ENCODE measurements around the gene CYP24A1. TPM values are rescaled to one million over a fixed set of nuclear protein-coding genes. Genes with fewer than 3 reads are reported as not detected.

The CYP24A1 gene
- total and polyA plus RNA-seq, 2 of the 13 experiments (the other 11 are each of a cell fraction or from before 2014, with no cell fraction given): 9.4 to 32.7 TPM

DNA sequence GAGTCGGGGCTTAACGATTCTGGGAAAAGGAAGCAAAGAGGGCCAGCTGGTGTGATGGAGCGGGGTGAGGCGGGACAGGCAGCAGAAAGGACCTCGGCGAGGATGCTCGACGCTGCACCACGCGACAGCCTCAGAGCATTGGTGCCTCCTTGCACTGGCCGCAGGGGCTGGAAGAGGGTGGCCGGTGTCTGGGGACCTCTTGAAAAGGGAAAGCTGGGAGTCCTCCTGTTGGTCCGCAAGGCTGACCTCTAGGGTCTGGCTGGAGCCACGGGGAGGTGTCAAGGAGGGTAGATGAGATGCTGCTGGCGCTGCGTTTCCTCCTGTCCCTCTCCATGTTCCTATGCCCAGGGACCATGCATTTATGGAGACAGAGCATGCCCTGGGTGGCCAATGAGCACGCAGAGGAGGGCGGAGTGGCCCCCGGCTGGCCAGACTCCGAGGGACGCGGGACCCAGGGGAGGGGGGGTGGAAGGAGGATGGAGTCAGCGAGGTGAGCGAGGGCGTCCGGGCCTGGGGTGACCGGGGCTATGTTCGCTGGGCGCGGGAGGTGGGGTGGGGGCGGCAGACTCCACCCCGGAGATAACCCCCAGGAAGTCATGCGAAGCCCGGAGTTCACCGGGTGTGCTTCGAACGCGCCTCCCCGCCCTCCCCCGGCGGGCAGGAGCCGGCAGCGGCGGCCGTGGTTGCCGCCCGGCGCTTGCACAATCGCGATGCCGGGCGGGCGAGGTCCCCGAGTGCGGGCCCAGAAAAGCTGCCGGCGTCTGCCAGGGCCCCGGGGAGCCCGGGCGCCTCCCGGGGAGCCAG is at the start of gene CYP24A1 (continued):
- TF ChIP-seq RBM39 (IDR thresholded peaks at IDR 0.05; ENCODE audit: low read depth, low read length, poor library complexity, severe bottlenecking): peak; percentile 13
- TF ChIP-seq ZSCAN12 (CRISPR knock-in tag; IDR thresholded peaks at IDR 0.05): peak; percentile 95
- TF ChIP-seq KLF16 (CRISPR knock-in tag; IDR thresholded peaks at IDR 0.05): peak in 1 of 2 experiments; percentile 68; a peak in 1 of 4 replicates
- 0 out of 2 replicates have a peak, but pooled peaks have one; percentile 22 for TF ChIP-seq ZFP90 (CRISPR knock-in tag; IDR thresholded peaks at IDR 0.05; ENCODE audit: borderline replicate concordance)
- TF ChIP-seq RAD21 (CRISPR knock-in tag; IDR thresholded peaks at IDR 0.05): peak; percentile 23; the same call in 1 of the 2 replicates
- TF ChIP-seq, protein P1, sequence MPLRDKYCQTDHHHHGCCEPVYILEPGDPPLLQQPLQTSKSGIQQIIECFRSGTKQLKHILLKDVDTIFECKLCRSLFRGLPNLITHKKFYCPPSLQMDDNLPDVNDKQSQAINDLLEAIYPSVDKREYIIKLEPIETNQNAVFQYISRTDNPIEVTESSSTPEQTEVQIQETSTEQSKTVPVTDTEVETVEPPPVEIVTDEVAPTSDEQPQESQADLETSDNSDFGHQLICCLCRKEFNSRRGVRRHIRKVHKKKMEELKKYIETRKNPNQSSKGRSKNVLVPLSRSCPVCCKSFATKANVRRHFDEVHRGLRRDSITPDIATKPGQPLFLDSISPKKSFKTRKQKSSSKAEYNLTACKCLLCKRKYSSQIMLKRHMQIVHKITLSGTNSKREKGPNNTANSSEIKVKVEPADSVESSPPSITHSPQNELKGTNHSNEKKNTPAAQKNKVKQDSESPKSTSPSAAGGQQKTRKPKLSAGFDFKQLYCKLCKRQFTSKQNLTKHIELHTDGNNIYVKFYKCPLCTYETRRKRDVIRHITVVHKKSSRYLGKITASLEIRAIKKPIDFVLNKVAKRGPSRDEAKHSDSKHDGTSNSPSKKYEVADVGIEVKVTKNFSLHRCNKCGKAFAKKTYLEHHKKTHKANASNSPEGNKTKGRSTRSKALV (CRISPR knock-in tag; IDR thresholded peaks at IDR 0.05): peak; percentile 81
- TF ChIP-seq ZNF234 (CRISPR knock-in tag; conservative IDR thresholded peaks at IDR 0.05): no peak
- TF ChIP-seq MAX (IDR thresholded peaks at IDR 0.05): peak; percentile 72
- TF ChIP-seq, protein P2, sequence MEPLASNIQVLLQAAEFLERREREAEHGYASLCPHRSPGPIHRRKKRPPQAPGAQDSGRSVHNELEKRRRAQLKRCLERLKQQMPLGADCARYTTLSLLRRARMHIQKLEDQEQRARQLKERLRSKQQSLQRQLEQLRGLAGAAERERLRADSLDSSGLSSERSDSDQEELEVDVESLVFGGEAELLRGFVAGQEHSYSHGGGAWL (CRISPR knock-in tag; IDR thresholded peaks at IDR 0.05): peak; percentile 39; the same call in 1 of the 2 replicates
- TF ChIP-seq, protein P3, sequence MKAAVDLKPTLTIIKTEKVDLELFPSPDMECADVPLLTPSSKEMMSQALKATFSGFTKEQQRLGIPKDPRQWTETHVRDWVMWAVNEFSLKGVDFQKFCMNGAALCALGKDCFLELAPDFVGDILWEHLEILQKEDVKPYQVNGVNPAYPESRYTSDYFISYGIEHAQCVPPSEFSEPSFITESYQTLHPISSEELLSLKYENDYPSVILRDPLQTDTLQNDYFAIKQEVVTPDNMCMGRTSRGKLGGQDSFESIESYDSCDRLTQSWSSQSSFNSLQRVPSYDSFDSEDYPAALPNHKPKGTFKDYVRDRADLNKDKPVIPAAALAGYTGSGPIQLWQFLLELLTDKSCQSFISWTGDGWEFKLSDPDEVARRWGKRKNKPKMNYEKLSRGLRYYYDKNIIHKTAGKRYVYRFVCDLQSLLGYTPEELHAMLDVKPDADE (CRISPR knock-in tag; IDR thresholded peaks at IDR 0.05): 0 out of 2 replicates have a peak, but pooled peaks have one; percentile 46
- TF ChIP-seq NFYB (CRISPR knock-in tag; IDR thresholded peaks at IDR 0.05): peak; percentile 43; the same call in 1 of the 2 replicates
- TF ChIP-seq ZNF891 (CRISPR knock-in tag; IDR thresholded peaks at IDR 0.05): 0 out of 2 replicates have a peak, but pooled peaks have one; percentile 13
- TF ChIP-seq SRSF9 (IDR thresholded peaks at IDR 0.05; ENCODE audit: borderline replicate concordance, insufficient read depth, low read depth, low read length, poor library complexity, severe bottlenecking): no peak
- TF ChIP-seq, protein P4, sequence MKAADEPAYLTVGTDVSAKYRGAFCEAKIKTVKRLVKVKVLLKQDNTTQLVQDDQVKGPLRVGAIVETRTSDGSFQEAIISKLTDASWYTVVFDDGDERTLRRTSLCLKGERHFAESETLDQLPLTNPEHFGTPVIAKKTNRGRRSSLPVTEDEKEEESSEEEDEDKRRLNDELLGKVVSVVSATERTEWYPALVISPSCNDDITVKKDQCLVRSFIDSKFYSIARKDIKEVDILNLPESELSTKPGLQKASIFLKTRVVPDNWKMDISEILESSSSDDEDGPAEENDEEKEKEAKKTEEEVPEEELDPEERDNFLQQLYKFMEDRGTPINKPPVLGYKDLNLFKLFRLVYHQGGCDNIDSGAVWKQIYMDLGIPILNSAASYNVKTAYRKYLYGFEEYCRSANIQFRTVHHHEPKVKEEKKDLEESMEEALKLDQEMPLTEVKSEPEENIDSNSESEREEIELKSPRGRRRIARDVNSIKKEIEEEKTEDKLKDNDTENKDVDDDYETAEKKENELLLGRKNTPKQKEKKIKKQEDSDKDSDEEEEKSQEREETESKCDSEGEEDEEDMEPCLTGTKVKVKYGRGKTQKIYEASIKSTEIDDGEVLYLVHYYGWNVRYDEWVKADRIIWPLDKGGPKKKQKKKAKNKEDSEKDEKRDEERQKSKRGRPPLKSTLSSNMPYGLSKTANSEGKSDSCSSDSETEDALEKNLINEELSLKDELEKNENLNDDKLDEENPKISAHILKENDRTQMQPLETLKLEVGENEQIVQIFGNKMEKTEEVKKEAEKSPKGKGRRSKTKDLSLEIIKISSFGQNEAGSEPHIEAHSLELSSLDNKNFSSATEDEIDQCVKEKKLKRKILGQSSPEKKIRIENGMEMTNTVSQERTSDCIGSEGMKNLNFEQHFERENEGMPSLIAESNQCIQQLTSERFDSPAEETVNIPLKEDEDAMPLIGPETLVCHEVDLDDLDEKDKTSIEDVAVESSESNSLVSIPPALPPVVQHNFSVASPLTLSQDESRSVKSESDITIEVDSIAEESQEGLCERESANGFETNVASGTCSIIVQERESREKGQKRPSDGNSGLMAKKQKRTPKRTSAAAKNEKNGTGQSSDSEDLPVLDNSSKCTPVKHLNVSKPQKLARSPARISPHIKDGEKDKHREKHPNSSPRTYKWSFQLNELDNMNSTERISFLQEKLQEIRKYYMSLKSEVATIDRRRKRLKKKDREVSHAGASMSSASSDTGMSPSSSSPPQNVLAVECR (CRISPR knock-in tag; IDR thresholded peaks at IDR 0.05; ENCODE audit: borderline replicate concordance): peak; percentile 29; the same call in 1 of the 2 replicates
- peak; percentile 11; the same call in 1 of the 2 replicates for TF ChIP-seq THAP7 (CRISPR knock-in tag; IDR thresholded peaks at IDR 0.05)
- TF ChIP-seq ZNF546 (CRISPR knock-in tag; conservative IDR thresholded peaks at IDR 0.05): 0 out of 2 replicates have a peak, but pooled peaks have one; percentile 65
- TF ChIP-seq LCORL (IDR thresholded peaks at IDR 0.05): no peak
- TF ChIP-seq LCORL (CRISPR knock-in tag; IDR thresholded peaks at IDR 0.05): no peak
